GM23338 (cell line): Measurements from ENCODE around the gene AZGP1. TPM values are rescaled to one million over a fixed set of nuclear protein-coding genes. Genes with fewer than 3 reads are reported as not detected.

ENCODE experiments used
- ATAC-seq: fragments of 200-7000 bp; cut with Tn5 transposase; 3 replicates; pipeline ENCODE4 v1.9.1; 2020
- DNase-seq: peaks from one replicate; pipeline ENCODE4 v3.0.0-alpha.2; 2015; ENCODE audit warnings: low spot score
- H2AFZ ChIP-seq: fragments of 200-600 bp; sonication (generic); 2 replicates; pipeline ENCODE4 v1.8.0; 2016; ENCODE audit warnings: antibody characterized with exemption, mild to moderate bottlenecking, moderate library complexity
- H3F3A ChIP-seq: fragments of 200-600 bp; sonication (generic); replicated peaks from 2 replicates; pipeline ENCODE4 v1.8.0; 2017; ENCODE audit warnings: antibody characterized with exemption, mixed run types, low read depth
- H3K27ac ChIP-seq: fragments of 200-600 bp; sonication (generic); 2 replicates; pipeline ENCODE4 v1.6.1; 2016; ENCODE audit warnings: low read depth
- H3K27me3 ChIP-seq: fragments of 200-600 bp; sonication (generic); 2 replicates; pipeline ENCODE4 v1.8.0; 2016; ENCODE audit warnings: mild to moderate bottlenecking, mixed run types, moderate library complexity; ENCODE audit not compliant: insufficient read depth
- H3K36me3 ChIP-seq: fragments of 200-600 bp; sonication (generic); 2 replicates; pipeline ENCODE4 v1.8.0; 2016; ENCODE audit warnings: mild to moderate bottlenecking; ENCODE audit not compliant: insufficient read depth
- H3K4me1 ChIP-seq: fragments of 200-600 bp; sonication (generic); 2 replicates; pipeline ENCODE4 v1.8.0; 2016; ENCODE audit warnings: mild to moderate bottlenecking, moderate library complexity; ENCODE audit not compliant: insufficient read depth
- H3K4me2 ChIP-seq: fragments of 200-600 bp; sonication (generic); 2 replicates; pipeline ENCODE4 v1.7.1; 2017; ENCODE audit warnings: mixed run types
- H3K4me3 ChIP-seq: fragments of 200-600 bp; sonication (generic); 2 replicates; pipeline ENCODE4 v1.6.1; 2016; ENCODE audit warnings: mixed run types
- H3K79me2 ChIP-seq: fragments of 200-600 bp; sonication (generic); replicated peaks from 2 replicates; pipeline ENCODE4 v1.8.0; 2017; ENCODE audit warnings: mild to moderate bottlenecking; ENCODE audit not compliant: insufficient read depth
- H3K9me2 ChIP-seq: fragments of 200-600 bp; sonication (generic); 2 replicates; pipeline ENCODE4 v1.8.0; 2017; ENCODE audit not compliant: insufficient read depth
- H4K20me1 ChIP-seq: fragments of 200-600 bp; sonication (generic); replicated peaks from 2 replicates; pipeline ENCODE4 v1.8.0; 2017; ENCODE audit warnings: mild to moderate bottlenecking; ENCODE audit not compliant: insufficient read depth
- H3K27ac Mint-ChIP-seq: 2 replicates; pipeline ENCODE4 v1.8.0; 2020; ENCODE audit warnings: inconsistent platforms, mild to moderate bottlenecking, moderate library complexity, mixed read lengths
- H3K27me3 Mint-ChIP-seq: 3 replicates; pipeline ENCODE4 v1.8.0; 2022; ENCODE audit warnings: low read depth, mild to moderate bottlenecking, moderate library complexity, mixed read lengths, inconsistent platforms; ENCODE audit not compliant: insufficient read depth, poor library complexity
- H3K36me3 Mint-ChIP-seq: 3 replicates; pipeline ENCODE4 v1.8.0; 2021; ENCODE audit warnings: low read depth, mild to moderate bottlenecking, inconsistent platforms, moderate library complexity, mixed read lengths
- H3K4me1 Mint-ChIP-seq: 3 replicates; pipeline ENCODE4 v1.8.0; 2020; ENCODE audit warnings: mild to moderate bottlenecking, inconsistent platforms, mixed read lengths
- H3K4me3 Mint-ChIP-seq: 3 replicates; pipeline ENCODE4 v1.8.0; 2021; ENCODE audit warnings: moderate library complexity, mild to moderate bottlenecking, inconsistent platforms, mixed read lengths
- H3K9me3 Mint-ChIP-seq: 3 replicates; pipeline ENCODE4 v1.8.0; 2020; ENCODE audit warnings: moderate library complexity, mild to moderate bottlenecking, inconsistent platforms, mixed read lengths
- CREB1 ChIP-seq: fragments of 250-450 bp; sonication (Bioruptor Pico); IDR thresholded peaks from 2 replicates; pipeline ENCODE4 v1.5.0; 2020; ENCODE audit warnings: low read depth, mild to moderate bottlenecking, moderate library complexity
- EZH2phosphoT487 ChIP-seq: fragments of 200-600 bp; sonication (generic); IDR thresholded peaks from one replicate; pipeline ENCODE4 v1.8.1; 2018; ENCODE audit warnings: antibody characterized with exemption; ENCODE audit not compliant: unreplicated experiment
- JUNB ChIP-seq: IDR thresholded peaks from one replicate; pipeline ENCODE4 v1.6.1; 2016; ENCODE audit warnings: antibody characterized with exemption; ENCODE audit not compliant: unreplicated experiment
- NANOG ChIP-seq: IDR thresholded peaks from 2 replicates; pipeline ENCODE4 v1.6.1; 2016; ENCODE audit warnings: antibody characterized with exemption, borderline replicate concordance
- POLR2AphosphoS5 ChIP-seq: IDR thresholded peaks from 2 replicates; pipeline ENCODE4 v1.6.1; 2016; ENCODE audit warnings: antibody characterized with exemption, low read depth
- ZNF114 ChIP-seq: fragments of 250-450 bp; sonication (Bioruptor Pico); IDR thresholded peaks from 2 replicates; pipeline ENCODE4 v1.5.0; 2020; ENCODE audit warnings: mild to moderate bottlenecking, moderate library complexity
- ZNF331 ChIP-seq: fragments of 250-450 bp; sonication (Bioruptor Pico); IDR thresholded peaks from 2 replicates; pipeline ENCODE4 v1.5.0; 2020; ENCODE audit warnings: low read depth, mild to moderate bottlenecking, moderate library complexity
- polyA plus RNA-seq: library from polyadenylated mRNA; unstranded; fragments of >200 nt; fragmentation: Nextera tagmentation; extraction: Ambion mirVana; gene quantifications from 2 replicates; pipeline ENCODE4 v1.2.1, GENCODE V29; 2016
- total RNA-seq: library from RNA; depleted of rRNA; stranded (reverse); fragments of >200 nt; shearing (Covaris generic); gene quantifications from 2 replicates; pipeline ENCODE4 v1.2.3, GENCODE V29; 2014
- TF ChIP-seq, protein P1 (sequence below): IDR thresholded peaks from one replicate; pipeline ENCODE4 v1.6.1; 2018; ENCODE audit warnings: antibody characterized with exemption; ENCODE audit not compliant: unreplicated experiment
- TF ChIP-seq, protein P2 (sequence below), 2 experiments: fragments of 200-600 bp in 1 of 2; sonication (generic) in 1 of 2; conservative IDR thresholded peaks; 2 replicates each; pipeline versions ENCODE4 v1.5.1 to v1.6.1; 2016 to 2017; ENCODE audit warnings: antibody characterized with exemption in 2 of 2, low read depth in 2 of 2, mild to moderate bottlenecking in 2 of 2, moderate library complexity in 1 of 2
- TF ChIP-seq, protein P3 (sequence below): IDR thresholded peaks from 2 replicates; pipeline ENCODE4 v1.6.1; 2016; ENCODE audit warnings: antibody characterized with exemption

Gene AZGP1
- total and polyA plus RNA-seq, 2 experiments from 2014 or later = 0.17 to 1.3 TPM

DNA sequence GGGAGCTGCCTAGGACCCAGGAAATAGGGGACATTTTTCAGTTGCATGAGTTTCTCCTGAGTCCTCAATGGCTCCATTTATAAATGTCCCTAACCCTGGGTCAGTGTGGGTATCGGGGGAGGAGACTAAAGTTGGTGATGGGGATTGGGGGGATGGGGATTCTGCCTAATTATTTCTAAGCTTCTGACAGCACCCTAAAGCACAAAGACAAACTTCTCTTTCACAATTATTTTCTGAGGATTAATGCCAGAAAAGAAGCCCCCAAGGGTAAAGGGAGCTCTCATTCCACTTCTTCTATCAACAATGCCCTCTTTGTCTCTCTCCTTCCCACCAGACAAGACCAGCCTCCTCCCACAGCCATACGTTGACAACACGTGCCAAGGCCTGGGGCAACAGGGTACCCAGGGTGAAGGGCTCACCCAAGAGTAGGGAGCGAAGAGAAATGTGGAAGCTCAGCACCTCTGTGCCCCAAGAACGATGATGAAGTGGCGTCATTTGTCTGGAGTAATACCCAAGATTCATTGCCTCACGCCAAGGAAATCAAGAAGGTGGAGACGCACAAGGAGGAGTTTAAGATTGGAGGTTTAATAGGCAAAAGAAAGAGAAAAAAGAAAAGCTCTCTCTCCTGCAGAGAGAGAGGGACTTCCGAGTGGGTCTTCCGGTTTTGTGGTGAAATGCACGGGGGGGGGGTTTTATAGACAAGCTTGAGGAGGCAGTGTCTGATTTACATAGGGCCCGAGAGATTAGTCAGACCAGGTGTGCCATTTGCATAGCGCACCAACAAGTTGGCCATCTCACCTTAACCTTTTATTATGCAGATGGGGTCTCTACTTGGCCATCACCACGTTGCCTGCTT, 32.0 kb downstream of the AZGP1 start:
- peaks cover 8% of the 10 kb centered on the region for H3K9me2 ChIP-seq
- H4K20me1 ChIP-seq = no peaks in the 10 kb centered on the region
- peak overlapping the region; percentile 99 for H3K27ac ChIP-seq
- Mint-ChIP-seq H3K27ac (peak overlapping the region; percentile 99), H3K9me3 (peaks cover 62% of the 10 kb centered on the region), H3K4me1 (peaks cover 26% of the 10 kb centered on the region), H3K4me3 (peak overlapping the region; percentile 49), H3K27me3 (peaks cover 11% of the 10 kb centered on the region), H3K36me3 (peaks cover 61% of the 10 kb centered on the region)
- no peak overlapping the region for H2AFZ ChIP-seq
- H3K4me3 ChIP-seq = peak overlapping the region; percentile 26
- H3F3A ChIP-seq = peaks cover 6% of the 10 kb centered on the region; the same call in 1 of the 2 replicates
- DNase-seq (peak; percentile 98), ATAC-seq (peak; percentile 96)
- TF ChIP-seq EZH2phosphoT487 (no peak), NANOG (peak; percentile 85), ZNF114 (CRISPR knock-in tag) (peak; percentile 56; the same call in 1 of the 2 replicates), POLR2AphosphoS5 (0 out of 2 replicates have a peak, but pooled peaks have one; percentile 47), JUNB (no peak)
- TF ChIP-seq, protein P1, sequence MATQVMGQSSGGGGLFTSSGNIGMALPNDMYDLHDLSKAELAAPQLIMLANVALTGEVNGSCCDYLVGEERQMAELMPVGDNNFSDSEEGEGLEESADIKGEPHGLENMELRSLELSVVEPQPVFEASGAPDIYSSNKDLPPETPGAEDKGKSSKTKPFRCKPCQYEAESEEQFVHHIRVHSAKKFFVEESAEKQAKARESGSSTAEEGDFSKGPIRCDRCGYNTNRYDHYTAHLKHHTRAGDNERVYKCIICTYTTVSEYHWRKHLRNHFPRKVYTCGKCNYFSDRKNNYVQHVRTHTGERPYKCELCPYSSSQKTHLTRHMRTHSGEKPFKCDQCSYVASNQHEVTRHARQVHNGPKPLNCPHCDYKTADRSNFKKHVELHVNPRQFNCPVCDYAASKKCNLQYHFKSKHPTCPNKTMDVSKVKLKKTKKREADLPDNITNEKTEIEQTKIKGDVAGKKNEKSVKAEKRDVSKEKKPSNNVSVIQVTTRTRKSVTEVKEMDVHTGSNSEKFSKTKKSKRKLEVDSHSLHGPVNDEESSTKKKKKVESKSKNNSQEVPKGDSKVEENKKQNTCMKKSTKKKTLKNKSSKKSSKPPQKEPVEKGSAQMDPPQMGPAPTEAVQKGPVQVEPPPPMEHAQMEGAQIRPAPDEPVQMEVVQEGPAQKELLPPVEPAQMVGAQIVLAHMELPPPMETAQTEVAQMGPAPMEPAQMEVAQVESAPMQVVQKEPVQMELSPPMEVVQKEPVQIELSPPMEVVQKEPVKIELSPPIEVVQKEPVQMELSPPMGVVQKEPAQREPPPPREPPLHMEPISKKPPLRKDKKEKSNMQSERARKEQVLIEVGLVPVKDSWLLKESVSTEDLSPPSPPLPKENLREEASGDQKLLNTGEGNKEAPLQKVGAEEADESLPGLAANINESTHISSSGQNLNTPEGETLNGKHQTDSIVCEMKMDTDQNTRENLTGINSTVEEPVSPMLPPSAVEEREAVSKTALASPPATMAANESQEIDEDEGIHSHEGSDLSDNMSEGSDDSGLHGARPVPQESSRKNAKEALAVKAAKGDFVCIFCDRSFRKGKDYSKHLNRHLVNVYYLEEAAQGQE = no peak
- no peaks in the 10 kb centered on the region for H3K79me2 ChIP-seq
- H3K4me2 ChIP-seq = peak overlapping the region; percentile 57
- peaks cover 10% of the 10 kb centered on the region; the same call in 1 of the 2 replicates for H3K4me1 ChIP-seq
- H3K36me3 ChIP-seq = no peaks in the 10 kb centered on the region
- H3K27me3 ChIP-seq = no peaks in the 10 kb centered on the region

DNA sequence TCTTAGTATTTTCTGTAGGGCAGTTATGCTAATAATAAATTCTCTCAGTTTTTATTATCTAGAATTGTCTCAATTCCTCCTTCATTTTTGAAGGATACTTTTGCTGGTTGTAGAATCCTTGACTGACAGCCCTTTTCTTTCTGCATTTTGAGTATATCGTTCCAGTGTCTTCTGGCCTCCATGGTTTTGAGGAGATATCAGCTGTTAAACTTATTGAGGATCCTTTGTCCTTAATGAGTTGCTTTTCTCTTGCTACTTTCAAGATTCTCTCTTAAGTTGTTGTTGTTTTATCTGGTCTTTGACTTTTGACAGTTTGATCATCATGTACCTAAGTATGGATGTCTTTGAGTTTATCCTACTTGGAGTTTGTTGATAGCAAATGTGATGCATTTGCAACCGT, 37.5 kb downstream of the AZGP1 start:
- no peak overlapping the region for H3K27ac Mint-ChIP-seq
- peaks cover 4% of the 10 kb centered on the region; the same call in 1 of the 2 replicates for H3F3A ChIP-seq
- no peak overlapping the region for H2AFZ ChIP-seq
- H3K9me2 ChIP-seq = peaks cover 3% of the 10 kb centered on the region
- H3K4me1 ChIP-seq = peaks cover 7% of the 10 kb centered on the region; the same call in 1 of the 2 replicates
- H4K20me1 ChIP-seq = no peaks in the 10 kb centered on the region
- H3K4me1 Mint-ChIP-seq = peaks cover 22% of the 10 kb centered on the region
- DNase-seq (peak; percentile 26), ATAC-seq (no peak)
- no peaks in the 10 kb centered on the region for H3K79me2 ChIP-seq
- no peaks in the 10 kb centered on the region for H3K27me3 ChIP-seq
- H3K4me3 ChIP-seq = no peak overlapping the region
- peaks cover 3% of the 10 kb centered on the region for H3K27me3 Mint-ChIP-seq
- peaks cover 65% of the 10 kb centered on the region for H3K36me3 Mint-ChIP-seq
- peaks cover 54% of the 10 kb centered on the region for H3K9me3 Mint-ChIP-seq
- no peak overlapping the region for H3K4me3 Mint-ChIP-seq
- H3K27ac ChIP-seq = no peak overlapping the region
- 0 out of 2 replicates have a peak, but pooled peaks cover 4% of the 10 kb centered on the region for H3K36me3 ChIP-seq
- no peak overlapping the region for H3K4me2 ChIP-seq
- no peak for TF ChIP-seq POLR2AphosphoS5
- TF ChIP-seq, protein P2, sequence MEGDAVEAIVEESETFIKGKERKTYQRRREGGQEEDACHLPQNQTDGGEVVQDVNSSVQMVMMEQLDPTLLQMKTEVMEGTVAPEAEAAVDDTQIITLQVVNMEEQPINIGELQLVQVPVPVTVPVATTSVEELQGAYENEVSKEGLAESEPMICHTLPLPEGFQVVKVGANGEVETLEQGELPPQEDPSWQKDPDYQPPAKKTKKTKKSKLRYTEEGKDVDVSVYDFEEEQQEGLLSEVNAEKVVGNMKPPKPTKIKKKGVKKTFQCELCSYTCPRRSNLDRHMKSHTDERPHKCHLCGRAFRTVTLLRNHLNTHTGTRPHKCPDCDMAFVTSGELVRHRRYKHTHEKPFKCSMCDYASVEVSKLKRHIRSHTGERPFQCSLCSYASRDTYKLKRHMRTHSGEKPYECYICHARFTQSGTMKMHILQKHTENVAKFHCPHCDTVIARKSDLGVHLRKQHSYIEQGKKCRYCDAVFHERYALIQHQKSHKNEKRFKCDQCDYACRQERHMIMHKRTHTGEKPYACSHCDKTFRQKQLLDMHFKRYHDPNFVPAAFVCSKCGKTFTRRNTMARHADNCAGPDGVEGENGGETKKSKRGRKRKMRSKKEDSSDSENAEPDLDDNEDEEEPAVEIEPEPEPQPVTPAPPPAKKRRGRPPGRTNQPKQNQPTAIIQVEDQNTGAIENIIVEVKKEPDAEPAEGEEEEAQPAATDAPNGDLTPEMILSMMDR (conservative IDR thresholded peaks at IDR 0.05; ENCODE audit: low read depth in 2 of 2) = no peak
- no peak for TF ChIP-seq ZNF114 (CRISPR knock-in tag)
- TF ChIP-seq JUNB = no peak
- TF ChIP-seq ZNF331 (CRISPR knock-in tag) = no peak
- TF ChIP-seq, protein P3, sequence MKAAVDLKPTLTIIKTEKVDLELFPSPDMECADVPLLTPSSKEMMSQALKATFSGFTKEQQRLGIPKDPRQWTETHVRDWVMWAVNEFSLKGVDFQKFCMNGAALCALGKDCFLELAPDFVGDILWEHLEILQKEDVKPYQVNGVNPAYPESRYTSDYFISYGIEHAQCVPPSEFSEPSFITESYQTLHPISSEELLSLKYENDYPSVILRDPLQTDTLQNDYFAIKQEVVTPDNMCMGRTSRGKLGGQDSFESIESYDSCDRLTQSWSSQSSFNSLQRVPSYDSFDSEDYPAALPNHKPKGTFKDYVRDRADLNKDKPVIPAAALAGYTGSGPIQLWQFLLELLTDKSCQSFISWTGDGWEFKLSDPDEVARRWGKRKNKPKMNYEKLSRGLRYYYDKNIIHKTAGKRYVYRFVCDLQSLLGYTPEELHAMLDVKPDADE = no peak
- no peak for TF ChIP-seq CREB1
